Mesendoderm (in vitro differentiated cells): ENCODE measurements around the gene KREMEN2. TPM values are rescaled to one million over a fixed set of nuclear protein-coding genes. Genes with fewer than 3 reads are reported as not detected.

Experiments used
- DNase-seq: peaks from one replicate; pipeline ENCODE4 v3.0.0; 2013
- H2AK5ac ChIP-seq: 2 replicates; pipeline ENCODE4 v1.6.1; 2013; ENCODE audit warnings: low read length, inconsistent platforms
- H2BK120ac ChIP-seq: 2 replicates; pipeline ENCODE4 v1.6.1; 2013; ENCODE audit warnings: low read depth, mild to moderate bottlenecking, low read length, moderate library complexity, mixed read lengths
- H2BK15ac ChIP-seq: replicated peaks from 2 replicates; pipeline ENCODE4 v1.6.1; 2013; ENCODE audit warnings: low read depth, mild to moderate bottlenecking, moderate library complexity
- H2BK5ac ChIP-seq: 2 replicates; pipeline ENCODE4 v1.6.1; 2013; ENCODE audit warnings: low read length, inconsistent platforms
- H3K18ac ChIP-seq: 2 replicates; pipeline ENCODE4 v1.6.1; 2013; ENCODE audit warnings: mild to moderate bottlenecking, low read length, mixed read lengths
- H3K23ac ChIP-seq: one replicate; pipeline ENCODE4 v1.6.1; 2013; ENCODE audit warnings: low read length
- H3K27ac ChIP-seq: 2 replicates; pipeline ENCODE4 v1.5.1; 2013; ENCODE audit warnings: low read depth, mild to moderate bottlenecking, inconsistent platforms, low read length, moderate library complexity
- H3K27me3 ChIP-seq: 2 replicates; pipeline ENCODE4 v1.6.1; 2013; ENCODE audit warnings: low read length, control low read depth, mild to moderate bottlenecking, inconsistent platforms; ENCODE audit not compliant: insufficient read depth, poor library complexity
- H3K36me3 ChIP-seq: 2 replicates; pipeline ENCODE4 v1.6.1; 2013; ENCODE audit warnings: low read length, inconsistent platforms; ENCODE audit not compliant: control insufficient read depth, insufficient read depth
- H3K4ac ChIP-seq: one replicate; pipeline ENCODE4 v1.6.1; 2013; ENCODE audit warnings: low read depth, mild to moderate bottlenecking, low read length, moderate library complexity
- H3K4me1 ChIP-seq: 2 replicates; pipeline ENCODE4 v1.6.1; 2013; ENCODE audit warnings: low read depth, low read length, inconsistent platforms; ENCODE audit not compliant: control insufficient read depth
- H3K4me2 ChIP-seq: 2 replicates; pipeline ENCODE4 v1.6.1; 2013; ENCODE audit warnings: low read length
- H3K4me3 ChIP-seq: 2 replicates; pipeline ENCODE4 v1.5.1; 2013; ENCODE audit warnings: mild to moderate bottlenecking, low read length
- H3K56ac ChIP-seq: one replicate; pipeline ENCODE4 v1.6.1; 2013; ENCODE audit warnings: low read length
- H3K79me1 ChIP-seq: 2 replicates; pipeline ENCODE4 v1.6.1; 2013; ENCODE audit warnings: low read length, inconsistent platforms
- H3K79me2 ChIP-seq: 2 replicates; pipeline ENCODE4 v1.6.1; 2013; ENCODE audit warnings: mild to moderate bottlenecking, low read length; ENCODE audit not compliant: control insufficient read depth, insufficient read depth
- H3K9ac ChIP-seq: 2 replicates; pipeline ENCODE4 v1.6.1; 2013; ENCODE audit warnings: low read length, inconsistent platforms
- H4K5ac ChIP-seq: one replicate; pipeline ENCODE4 v1.6.1; 2013; ENCODE audit warnings: low read length
- H4K8ac ChIP-seq: one replicate; pipeline ENCODE4 v1.6.1; 2013; ENCODE audit warnings: low read depth, mild to moderate bottlenecking, control low read depth, low read length, moderate library complexity
- WGBS: extraction: QIAGEN DNeasy Blood & Tissue Kit; methylation state at CpG from one replicate; pipeline ENCODE4 v1.1.7; 2013; ENCODE audit warnings: low lambda C conversion rate, missing lambda C conversion rate; ENCODE audit not compliant: insufficient coverage; ENCODE audit errors: extremely low coverage; 5-methylcytosine and 5-hydroxymethylcytosine counted together
- polyA plus RNA-seq, 2 experiments: library from polyadenylated mRNA; stranded (reverse); fragments of 200-250 nt; gene quantifications; one replicate each; pipeline ENCODE4 v1.2.3, GENCODE V29; 2013

KREMEN2 gene
- 2.0 TPM for polyA plus RNA-seq (2013, experiment 1 of 2)
- polyA plus RNA-seq (2013, experiment 2 of 2): 1.9 TPM

DNA sequence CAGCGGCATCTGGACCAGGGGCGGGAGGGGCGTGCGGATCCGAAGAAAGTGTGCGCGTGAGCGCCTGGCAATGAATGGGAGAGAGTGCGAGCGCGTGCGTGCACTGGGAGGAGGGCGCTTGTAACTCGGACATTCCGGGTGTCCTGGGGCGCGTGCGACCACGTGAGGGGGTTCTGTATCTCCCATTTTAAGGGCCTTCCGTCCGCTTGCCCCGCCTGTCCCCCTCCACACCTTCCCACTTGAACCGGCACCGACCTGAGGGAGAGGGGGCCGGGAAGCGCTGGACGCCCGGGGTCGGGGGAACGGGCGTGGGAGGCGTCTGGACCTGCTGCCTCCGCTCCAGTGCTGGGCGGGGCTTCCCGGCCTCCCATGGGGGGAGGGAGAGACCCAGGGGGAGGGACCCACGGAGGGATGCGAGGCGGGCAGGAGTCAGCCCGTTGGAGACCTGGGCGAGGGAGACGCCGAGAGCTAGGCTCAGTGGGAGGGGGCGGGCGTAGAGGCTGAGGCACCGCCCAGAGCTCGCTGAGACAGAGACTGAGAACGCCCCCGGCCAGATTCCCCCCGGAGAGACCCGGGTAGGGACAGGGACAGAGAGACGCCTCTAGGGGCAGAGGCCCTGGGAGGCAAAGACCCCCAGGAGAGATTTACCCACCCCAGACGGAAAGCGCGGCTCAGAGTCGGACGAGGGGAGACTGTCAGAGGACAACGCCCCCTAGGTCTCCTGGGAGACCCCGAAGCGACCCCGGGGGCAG is at the start of gene KREMEN2:
Gene KREMEN2 (plus strand): TSS at position 553 of the 752 bp plus-strand sequence. CDS start 246 bp downstream, outside the sequence.
- Histone ChIP-seq H3K27ac (peak within 1 kb of the TSS; percentile 26), H3K36me3 (no peaks in the 10 kb centered on the region), H3K4me2 (peak within 1 kb of the TSS; percentile 93), H2BK5ac (no peak within 1 kb of the TSS), H3K4me1 (no peaks in the 10 kb centered on the region), H3K27me3 (no peaks in the 10 kb centered on the region), H3K18ac (peak within 1 kb of the TSS; percentile 6), H2BK120ac (no peak within 1 kb of the TSS), H2AK5ac (no peak within 1 kb of the TSS), H3K79me2 (no peaks in the 10 kb centered on the region), H3K79me1 (no peaks in the 10 kb centered on the region), H3K4me3 (peak within 1 kb of the TSS; percentile 35), H4K5ac (no peak within 1 kb of the TSS), H3K4ac (peak within 1 kb of the TSS; percentile 27), H3K9ac (peak within 1 kb of the TSS; percentile 75), H3K23ac (no peak within 1 kb of the TSS), H4K8ac (no peak within 1 kb of the TSS), H3K56ac (peak within 1 kb of the TSS; percentile 82), H2BK15ac (no peak within 1 kb of the TSS)
- no CpG with 5 or more reads among the region's 60 CpGs for WGBS
- DNase-seq: peak; percentile 90

GRCh38 chr16:2915196-2915929 is 48.7 kb upstream of the KREMEN2 start:
- Histone ChIP-seq H3K56ac (no peak overlapping the region), H3K27ac (no peak overlapping the region), H2BK5ac (no peak overlapping the region), H2BK15ac (no peak overlapping the region), H3K27me3 (peaks cover 3% of the 10 kb centered on the region), H3K4me3 (no peak overlapping the region), H3K23ac (no peak overlapping the region), H3K79me1 (no peaks in the 10 kb centered on the region), H4K5ac (no peak overlapping the region), H3K9ac (no peak overlapping the region), H3K4me2 (no peak overlapping the region), H3K18ac (no peak overlapping the region), H2BK120ac (no peak overlapping the region), H3K36me3 (peaks cover 2% of the 10 kb centered on the region), H3K4me1 (no peaks in the 10 kb centered on the region), H2AK5ac (no peak overlapping the region), H3K79me2 (no peaks in the 10 kb centered on the region), H4K8ac (no peak overlapping the region), H3K4ac (no peak overlapping the region)
- DNase-seq: no peak
- WGBS: no CpG with 5 or more reads among the region's 13 CpGs

GRCh38 chr16:2919511-2920255 is 44.4 kb upstream of the KREMEN2 start:
- Histone ChIP-seq H3K56ac (no peak overlapping the region), H3K27me3 (no peaks in the 10 kb centered on the region), H2BK15ac (no peak overlapping the region), H3K79me2 (no peaks in the 10 kb centered on the region), H3K79me1 (no peaks in the 10 kb centered on the region), H3K18ac (no peak overlapping the region), H2BK5ac (no peak overlapping the region), H3K4me3 (no peak overlapping the region), H2AK5ac (no peak overlapping the region), H3K23ac (no peak overlapping the region), H3K9ac (no peak overlapping the region), H4K8ac (no peak overlapping the region), H4K5ac (no peak overlapping the region), H3K4me2 (no peak overlapping the region), H3K4ac (no peak overlapping the region), H3K4me1 (no peaks in the 10 kb centered on the region), H3K36me3 (no peaks in the 10 kb centered on the region), H2BK120ac (no peak overlapping the region), H3K27ac (no peak overlapping the region)
- DNase-seq: peak; percentile 72
- WGBS: no CpG with 5 or more reads among the region's 13 CpGs

DNA sequence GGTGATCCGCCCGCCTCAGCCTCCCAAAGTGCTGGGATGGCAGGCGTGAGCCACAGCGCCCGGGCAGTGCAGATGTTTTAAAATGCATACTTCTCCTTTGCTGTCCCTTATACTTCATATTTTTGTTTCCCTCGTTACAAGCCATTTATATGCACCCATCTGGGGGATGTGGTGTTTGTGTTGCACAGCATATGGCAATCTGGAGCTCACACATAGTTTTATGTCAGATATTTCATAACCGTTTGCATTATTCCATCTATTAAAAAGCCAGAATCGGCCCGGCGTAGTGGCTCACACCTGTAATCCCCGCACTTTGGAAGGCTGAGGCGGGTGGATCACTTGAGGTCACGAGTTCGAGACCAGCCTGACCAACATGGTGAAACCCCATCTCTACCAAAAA is 40.6 kb upstream of the KREMEN2 start:
- H3K4me1 ChIP-seq: no peaks in the 10 kb centered on the region
- no peak overlapping the region for H2BK120ac ChIP-seq
- H4K8ac ChIP-seq: no peak overlapping the region
- H3K56ac ChIP-seq: no peak overlapping the region
- WGBS: no CpG with 5 or more reads among the region's 14 CpGs
- H2BK15ac ChIP-seq: no peak overlapping the region
- H3K79me2 ChIP-seq: no peaks in the 10 kb centered on the region
- no peak overlapping the region for H3K9ac ChIP-seq
- H2AK5ac ChIP-seq: no peak overlapping the region
- H3K18ac ChIP-seq: no peak overlapping the region
- DNase-seq: no peak
- no peaks in the 10 kb centered on the region for H3K79me1 ChIP-seq
- H3K27me3 ChIP-seq: no peaks in the 10 kb centered on the region
- no peak overlapping the region for H3K4me3 ChIP-seq
- no peak overlapping the region for H3K4me2 ChIP-seq
- no peak overlapping the region for H3K23ac ChIP-seq
- H2BK5ac ChIP-seq: no peak overlapping the region
- H3K36me3 ChIP-seq: no peaks in the 10 kb centered on the region
- no peak overlapping the region for H3K27ac ChIP-seq
- H4K5ac ChIP-seq: no peak overlapping the region
- H3K4ac ChIP-seq: no peak overlapping the region

DNA sequence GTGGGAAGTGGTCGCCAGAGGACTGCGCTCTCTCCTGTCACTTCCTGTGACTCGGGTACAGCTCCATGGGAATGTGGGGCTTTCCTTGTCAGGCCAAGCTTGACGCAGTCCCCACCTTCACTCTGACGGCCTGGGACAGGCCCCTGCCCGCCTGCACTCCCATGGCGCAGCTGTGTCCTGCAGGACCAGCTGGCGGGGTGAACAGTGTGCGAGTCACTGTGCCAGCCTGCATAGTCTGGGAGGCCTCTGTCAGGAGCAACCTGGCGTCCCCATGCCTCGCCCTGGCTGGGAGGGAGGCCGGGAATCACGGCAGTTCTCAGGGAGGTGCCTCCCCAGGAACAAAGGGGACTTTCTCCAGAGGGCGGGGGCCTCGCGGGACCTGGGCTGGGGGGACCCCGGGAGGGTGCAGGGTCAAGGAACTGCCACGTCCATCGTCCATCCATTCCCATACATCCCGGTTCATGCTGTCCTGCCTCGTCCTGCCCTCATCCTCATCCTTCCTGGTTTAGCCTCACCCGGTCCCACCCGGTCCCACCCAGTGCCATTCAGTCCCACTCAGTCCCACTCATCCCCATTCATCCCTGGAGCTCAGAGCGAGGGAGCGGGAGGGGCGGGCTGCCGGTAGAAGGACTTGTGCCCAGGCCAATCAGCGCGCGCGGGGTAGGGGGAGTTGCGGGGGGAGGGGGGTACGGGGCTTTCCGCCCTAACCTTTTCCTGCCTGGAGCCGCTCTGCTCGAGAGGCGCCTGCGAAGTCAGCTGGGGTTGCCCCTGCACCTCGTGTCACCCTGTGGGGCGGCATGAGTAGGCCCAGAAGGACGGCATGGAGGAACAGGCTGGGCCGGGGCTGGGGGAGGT is 38.9 kb upstream of the KREMEN2 start:
- peak overlapping the region; percentile 55 for H3K9ac ChIP-seq
- no peak overlapping the region for H2BK5ac ChIP-seq
- peak overlapping the region; percentile 80 for H3K56ac ChIP-seq
- H3K79me1 ChIP-seq: no peaks in the 10 kb centered on the region
- no peak overlapping the region for H2AK5ac ChIP-seq
- no peak overlapping the region for H3K27ac ChIP-seq
- no CpG with 5 or more reads among the region's 42 CpGs for WGBS
- peak overlapping the region; percentile 21 for H3K4me2 ChIP-seq
- H2BK120ac ChIP-seq: no peak overlapping the region
- peak overlapping the region; percentile 22 for H3K18ac ChIP-seq
- no peak overlapping the region for H3K23ac ChIP-seq
- no peaks in the 10 kb centered on the region for H3K27me3 ChIP-seq
- H3K36me3 ChIP-seq: no peaks in the 10 kb centered on the region
- H3K4ac ChIP-seq: peak overlapping the region; percentile 2
- H2BK15ac ChIP-seq: no peak overlapping the region
- no peaks in the 10 kb centered on the region for H3K4me1 ChIP-seq
- peak; percentile 71 for DNase-seq
- no peak overlapping the region for H4K5ac ChIP-seq
- H3K79me2 ChIP-seq: no peaks in the 10 kb centered on the region
- no peak overlapping the region for H4K8ac ChIP-seq
- H3K4me3 ChIP-seq: no peak overlapping the region
